Hepatocyte (in vitro differentiated cells): Measurements from ENCODE around the gene ADGRB2. TPM values are rescaled to one million over a fixed set of nuclear protein-coding genes. Genes with fewer than 3 reads are reported as not detected.

Experiments used
- DNase-seq: peaks from one replicate; pipeline ENCODE4 v3.0.0-alpha.2; 2016; ENCODE audit warnings: low spot score
- H2AFZ ChIP-seq: fragments of 200-600 bp; sonication (generic); 2 replicates; pipeline ENCODE4 v1.6.0; 2016; ENCODE audit warnings: antibody characterized with exemption, mild to moderate bottlenecking
- H3K27ac ChIP-seq: fragments of 200-600 bp; sonication (generic); 2 replicates; pipeline ENCODE4 v1.5.1; 2016; ENCODE audit warnings: mild to moderate bottlenecking
- H3K27me3 ChIP-seq: fragments of 200-600 bp; sonication (generic); 2 replicates; pipeline ENCODE4 v1.6.1; 2016
- H3K36me3 ChIP-seq: fragments of 200-600 bp; sonication (generic); replicated peaks from 2 replicates; pipeline ENCODE4 v1.5.1; 2016; ENCODE audit warnings: low read depth; ENCODE audit not compliant: insufficient read depth
- H3K4me1 ChIP-seq: fragments of 200-600 bp; sonication (generic); 2 replicates; pipeline ENCODE4 v1.5.1; 2016; ENCODE audit warnings: mild to moderate bottlenecking, moderate library complexity; ENCODE audit not compliant: insufficient read depth
- H3K4me2 ChIP-seq: fragments of 200-600 bp; sonication (generic); 2 replicates; pipeline ENCODE4 v1.6.0; 2016
- H3K4me3 ChIP-seq: fragments of 200-600 bp; sonication (generic); 2 replicates; pipeline ENCODE4 v1.5.1; 2016; ENCODE audit warnings: mild to moderate bottlenecking
- H3K79me2 ChIP-seq: fragments of 200-600 bp; sonication (generic); 2 replicates; pipeline ENCODE4 v1.6.0; 2017; ENCODE audit warnings: mild to moderate bottlenecking
- H3K9me2 ChIP-seq: fragments of 200-600 bp; sonication (generic); replicated peaks from 2 replicates; pipeline ENCODE4 v1.6.0; 2017; ENCODE audit warnings: mild to moderate bottlenecking; ENCODE audit not compliant: insufficient read depth
- H3K9me3 ChIP-seq: fragments of 200-600 bp; sonication (generic); 2 replicates; pipeline ENCODE4 v1.5.1; 2016; ENCODE audit warnings: low read depth, mild to moderate bottlenecking
- H4K20me1 ChIP-seq: fragments of 200-600 bp; sonication (generic); 2 replicates; pipeline ENCODE4 v1.6.0; 2016; ENCODE audit warnings: mild to moderate bottlenecking; ENCODE audit not compliant: insufficient read depth, poor library complexity, severe bottlenecking
- CTCF ChIP-seq: fragments of 200-600 bp; sonication (generic); IDR thresholded peaks from 2 replicates; pipeline ENCODE4 v1.5.1; 2016; ENCODE audit warnings: antibody characterized with exemption, mild to moderate bottlenecking; ENCODE audit not compliant: poor library complexity
- EZH2 ChIP-seq: fragments of 200-600 bp; sonication (generic); IDR thresholded peaks from 2 replicates; pipeline ENCODE4 v1.6.1; 2016; ENCODE audit warnings: antibody characterized with exemption, mild to moderate bottlenecking, borderline replicate concordance
- EZH2phosphoT487 ChIP-seq: fragments of 200-600 bp; sonication (generic); IDR thresholded peaks from one replicate; pipeline ENCODE4 v1.6.1; 2018; ENCODE audit warnings: antibody characterized with exemption, mild to moderate bottlenecking, low read depth, moderate library complexity; ENCODE audit not compliant: unreplicated experiment, severe bottlenecking
- WGBS: methylation state at CpG from one replicate; pipeline ENCODE4 v1.1.6; 2016; ENCODE audit warnings: low lambda C conversion rate; ENCODE audit errors: missing lambda C conversion rate; 5-methylcytosine and 5-hydroxymethylcytosine counted together
- polyA plus RNA-seq: library from polyadenylated mRNA; unstranded; fragments of >200 nt; fragmentation: Nextera tagmentation; extraction: Ambion mirVana; gene quantifications from 2 replicates; pipeline ENCODE4 v1.2.1, GENCODE V29; 2016
- total RNA-seq: library from RNA; depleted of rRNA; stranded (reverse); fragments of >200 nt; gene quantifications from 2 replicates; pipeline ENCODE4 v1.2.3, GENCODE V29; 2014

Gene ADGRB2
- total and polyA plus RNA-seq, 2 experiments from 2014 or later: 7.7 to 10.5 TPM

- Histone ChIP-seq H2AFZ (no peak overlapping the region), H3K27ac (no peak overlapping the region), H3K9me3 (no peaks in the 10 kb centered on the region), H3K4me1 (peaks cover 25% of the 10 kb centered on the region), H3K4me2 (no peak overlapping the region), H3K79me2 (no peaks in the 10 kb centered on the region), H4K20me1 (no peaks in the 10 kb centered on the region), H3K4me3 (no peak overlapping the region), H3K9me2 (no peaks in the 10 kb centered on the region), H3K36me3 (no peaks in the 10 kb centered on the region), H3K27me3 (peaks cover 49% of the 10 kb centered on the region)
- WGBS: 83% methylated on average over 5 of the region's 5 CpGs
- TF ChIP-seq EZH2 (no peak), CTCF (no peak), EZH2phosphoT487 (no peak)
- DNase-seq: no peak
Measured at GRCh38 chr1:31773861-31774260, 9.7 kb upstream of the ADGRB2 start.

DNA sequence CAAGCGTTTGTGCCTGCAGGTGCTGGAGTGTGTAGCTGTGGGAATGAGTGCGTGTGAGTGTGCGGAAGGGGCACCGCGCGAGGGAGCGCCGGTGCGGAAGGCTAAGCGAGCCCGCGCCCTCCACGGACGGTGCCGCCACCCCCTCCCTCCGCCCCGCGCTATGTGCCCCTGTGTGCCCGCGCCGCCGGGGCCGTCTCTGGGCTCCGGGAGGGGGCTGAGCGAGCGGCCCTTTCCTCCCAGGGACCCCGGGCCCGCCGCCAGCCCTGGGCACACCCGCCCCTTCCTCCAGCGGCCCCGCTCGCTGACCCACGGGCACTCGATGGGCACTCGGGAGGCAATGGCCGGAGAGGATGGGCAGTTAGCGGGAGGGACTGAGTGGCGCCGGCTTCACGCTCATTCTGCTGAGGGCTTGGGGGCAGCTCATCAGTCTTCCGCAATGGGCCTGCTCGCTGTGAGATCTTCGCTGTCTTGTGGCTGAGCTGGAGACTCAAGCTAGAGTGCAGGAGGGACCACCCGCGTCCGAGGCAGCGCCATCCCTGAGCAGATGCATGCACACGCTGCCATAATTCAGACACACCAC, 8.6 kb upstream of the ADGRB2 start:
- Histone ChIP-seq H2AFZ (no peak overlapping the region), H3K4me3 (no peak overlapping the region), H3K27me3 (peaks cover 49% of the 10 kb centered on the region), H3K9me3 (no peaks in the 10 kb centered on the region), H3K9me2 (no peaks in the 10 kb centered on the region), H3K4me2 (peak overlapping the region; percentile 96), H4K20me1 (no peaks in the 10 kb centered on the region), H3K4me1 (peaks cover 25% of the 10 kb centered on the region), H3K79me2 (no peaks in the 10 kb centered on the region), H3K27ac (no peak overlapping the region), H3K36me3 (no peaks in the 10 kb centered on the region)
- WGBS: 25% methylated on average over 42 of the region's 49 CpGs
- TF ChIP-seq CTCF (no peak), EZH2 (peak; percentile 65)
- DNase-seq: no peak

DNA sequence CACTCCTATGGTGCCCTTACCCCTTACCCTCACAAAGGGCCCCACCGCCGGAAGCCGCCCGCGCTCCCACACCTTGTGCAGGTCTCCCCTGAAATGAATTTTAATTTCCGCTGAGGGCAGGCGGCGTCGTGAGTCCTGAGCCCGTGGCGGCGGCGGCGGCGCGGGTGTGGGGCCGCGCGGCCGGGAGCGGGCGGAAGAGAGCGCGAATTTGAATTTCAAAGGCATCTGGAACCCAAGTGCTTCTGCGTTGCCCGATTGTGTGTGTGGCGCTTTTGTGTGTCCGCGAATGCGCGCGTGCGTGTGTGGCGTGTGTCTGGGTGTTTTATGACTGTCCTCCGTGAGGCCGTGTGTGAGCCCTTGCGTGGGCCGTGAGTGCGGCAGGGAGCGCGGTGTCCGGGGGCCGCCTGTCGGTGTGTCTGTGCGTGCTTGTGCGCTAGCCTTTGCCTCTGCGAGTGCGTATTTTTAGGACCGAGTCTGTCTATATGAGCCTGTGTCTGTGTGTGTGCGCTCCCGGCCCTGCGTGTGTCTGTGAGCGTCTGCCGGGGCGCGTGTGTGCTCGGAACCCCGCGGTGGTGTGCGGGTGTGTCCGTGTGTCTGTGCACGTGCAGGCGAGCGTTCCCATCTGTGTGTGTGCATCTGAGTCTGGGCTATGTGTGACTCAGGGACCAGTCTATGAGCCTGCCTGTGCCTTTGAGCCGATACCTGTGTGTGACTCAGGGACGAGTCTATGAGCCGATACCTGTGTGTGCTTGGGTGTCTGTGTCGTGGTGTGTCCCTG, 7.9 kb upstream of the ADGRB2 start:
- Histone ChIP-seq H3K9me2 (no peaks in the 10 kb centered on the region), H3K4me2 (peak overlapping the region; percentile 96), H3K27ac (no peak overlapping the region), H2AFZ (peak overlapping the region; percentile 60), H3K4me1 (peaks cover 25% of the 10 kb centered on the region), H3K9me3 (no peaks in the 10 kb centered on the region), H4K20me1 (no peaks in the 10 kb centered on the region), H3K4me3 (no peak overlapping the region), H3K36me3 (no peaks in the 10 kb centered on the region), H3K79me2 (no peaks in the 10 kb centered on the region), H3K27me3 (peaks cover 50% of the 10 kb centered on the region)
- 11% methylated on average over 63 of the region's 68 CpGs for WGBS
- peak; percentile 10 for TF ChIP-seq CTCF
- TF ChIP-seq EZH2: peak; percentile 82
- peak; percentile 21 for TF ChIP-seq EZH2phosphoT487
- DNase-seq: peak; percentile 63
